Left lung (tissue), 10 donors: ENCODE measurements around the gene FBXL20. TPM values are rescaled to one million over a fixed set of nuclear protein-coding genes. Genes with fewer than 3 reads are reported as not detected.

ENCODE experiments used
- ATAC-seq: fragments of 200-7000 bp; cut with Tn5 transposase; one replicate; pipeline ENCODE4 v1.9.1; 2020; ENCODE audit warnings: moderate library complexity
- DNase-seq, 4 donors: peaks; one replicate each; pipeline ENCODE4 v3.0.0-alpha.2; 2013 to 2020
- H3K27ac ChIP-seq, 2 donors: fragments of 200-600 bp; sonication (generic) in 1 of 2; one replicate each; pipeline versions ENCODE4 v1.5.0 to v1.8.0; 2020 to 2021
- H3K27me3 ChIP-seq, 2 donors: fragments of 200-600 bp; sonication (generic) in 1 of 2; one replicate each; pipeline versions ENCODE4 v1.5.0 to v1.8.0; 2020 to 2021
- H3K36me3 ChIP-seq, 2 donors: fragments of 200-600 bp; sonication (generic) in 1 of 2; one replicate each; pipeline versions ENCODE4 v1.5.0 to v1.8.0; 2020 to 2021
- H3K4me1 ChIP-seq, 2 donors: fragments of 200-600 bp; one replicate each; pipeline ENCODE4 v1.8.0; 2021
- H3K4me3 ChIP-seq, 2 donors: fragments of 200-600 bp; sonication (generic) in 1 of 2; one replicate each; pipeline versions ENCODE4 v1.5.0 to v1.8.0; 2020 to 2021; ENCODE audit warnings: mild to moderate bottlenecking in 1 of 2
- H3K9me3 ChIP-seq, 2 donors: fragments of 200-600 bp; sonication (generic) in 1 of 2; one replicate each; pipeline versions ENCODE4 v1.5.0 to v1.8.0; 2020 to 2021
- CTCF ChIP-seq, 2 donors: fragments of 200-600 bp; sonication (generic) in 1 of 2; IDR thresholded peaks; one replicate each; pipeline versions ENCODE4 v1.5.0 to v1.8.0; 2021; ENCODE audit warnings: antibody characterized with exemption in 2 of 2
- intact Hi-C, 2 donors: fragments of 100-400 bp; cut with DNase I; formaldehyde crosslinking; loops; one replicate each; pipeline versions ENCODE4 v1.11.2 to v1.14.2; 2022
- polyA plus RNA-seq, 6 donors: library from polyadenylated mRNA; unstranded; fragments of 120-200 nt; gene quantifications; one replicate each; pipeline ENCODE4 v1.2.1, GENCODE V29; 2013; ENCODE audit not compliant: insufficient read length in 6 of 6
- total RNA-seq, 2 donors: library from RNA; stranded (reverse); fragmentation: NEBNext Ultra II Directional; extraction: Animal tissue kit (Norgen Biotek cat#: 25700); gene quantifications; one replicate each; pipeline ENCODE4 v1.2.1, GENCODE V29; 2021
- donor health status: DM: no; HTN: yes; CAD: no.
- donor health status: DM: no; HTN: no; CAD: no.

Gene FBXL20
- total and polyA plus RNA-seq, 8 donors: 14.1 to 27.3 (median 18.7) TPM

GRCh38 chr17:39357986-39358385 is 43.4 kb downstream of the FBXL20 start:
- Histone ChIP-seq H3K36me3 (no peaks in the 10 kb centered on the region), H3K27me3 (no peaks in the 10 kb centered on the region), H3K9me3 (no peaks in the 10 kb centered on the region), H3K27ac (no peak overlapping the region), H3K4me1 (peaks cover 0 to 24% of the 10 kb centered on the region in 2 donors), H3K4me3 (no peak overlapping the region)
- ATAC-seq (no peak), DNase-seq (no peak)
- no peak for TF ChIP-seq CTCF (IDR thresholded peaks at IDR 0.05)
- intact Hi-C loops: no loop called here

DNA sequence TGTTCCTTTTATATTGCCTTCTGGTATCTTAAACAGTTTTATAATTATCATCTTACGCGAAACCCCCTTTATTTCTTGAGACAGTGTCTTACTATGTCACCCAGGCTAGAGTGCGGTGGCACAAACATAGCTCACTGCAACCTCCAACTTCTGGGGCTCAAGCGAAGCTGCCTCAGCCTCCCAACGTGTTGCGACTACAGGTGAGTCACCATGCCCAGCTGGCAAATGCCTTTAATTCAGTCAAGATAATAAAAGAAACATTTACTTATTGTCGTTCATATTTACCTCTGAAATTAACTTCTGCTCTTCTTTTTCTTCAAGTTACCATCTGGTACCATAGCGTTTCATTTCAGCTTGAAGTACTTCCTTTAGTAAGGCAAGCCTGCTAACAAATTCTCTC is 43.9 kb downstream of the FBXL20 start:
- no peak for TF ChIP-seq CTCF (IDR thresholded peaks at IDR 0.05)
- peaks cover 0 to 22% of the 10 kb centered on the region in 2 donors for H3K4me1 ChIP-seq
- DNase-seq (no peak), ATAC-seq (no peak)
- H3K9me3 ChIP-seq: no peaks in the 10 kb centered on the region
- intact Hi-C loops: no loop called here
- no peaks in the 10 kb centered on the region for H3K36me3 ChIP-seq
- no peaks in the 10 kb centered on the region for H3K27me3 ChIP-seq
- no peak overlapping the region for H3K27ac ChIP-seq
- no peak overlapping the region for H3K4me3 ChIP-seq

DNA sequence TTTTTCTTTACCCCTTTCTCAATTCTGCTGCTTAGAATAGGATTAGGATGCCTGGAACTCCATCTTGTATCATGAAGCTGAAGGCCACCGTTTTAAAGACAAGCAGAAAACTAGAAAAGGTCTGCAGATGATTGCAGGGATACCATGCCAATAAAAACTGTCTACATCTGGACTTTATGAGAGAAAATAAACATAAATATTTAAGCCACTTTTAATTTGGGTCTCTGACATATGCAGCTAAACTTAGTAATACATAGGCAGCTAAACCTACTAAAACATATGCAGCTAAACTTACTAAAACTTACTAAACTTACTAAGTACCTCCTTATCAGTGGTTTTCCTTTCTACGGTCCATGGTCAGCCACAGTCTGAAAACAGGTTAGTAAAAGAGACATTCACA is 48.4 kb downstream of the FBXL20 start:
- intact Hi-C loops: no loop called here
- H3K27ac ChIP-seq: no peak overlapping the region
- H3K4me3 ChIP-seq: no peak overlapping the region
- ATAC-seq (no peak), DNase-seq (no peak)
- TF ChIP-seq CTCF (IDR thresholded peaks at IDR 0.05): no peak
- H3K27me3 ChIP-seq: no peaks in the 10 kb centered on the region
- H3K4me1 ChIP-seq: peaks cover 3 to 13% of the 10 kb centered on the region in 2 donors
- no peaks in the 10 kb centered on the region for H3K36me3 ChIP-seq
- no peaks in the 10 kb centered on the region for H3K9me3 ChIP-seq

DNA sequence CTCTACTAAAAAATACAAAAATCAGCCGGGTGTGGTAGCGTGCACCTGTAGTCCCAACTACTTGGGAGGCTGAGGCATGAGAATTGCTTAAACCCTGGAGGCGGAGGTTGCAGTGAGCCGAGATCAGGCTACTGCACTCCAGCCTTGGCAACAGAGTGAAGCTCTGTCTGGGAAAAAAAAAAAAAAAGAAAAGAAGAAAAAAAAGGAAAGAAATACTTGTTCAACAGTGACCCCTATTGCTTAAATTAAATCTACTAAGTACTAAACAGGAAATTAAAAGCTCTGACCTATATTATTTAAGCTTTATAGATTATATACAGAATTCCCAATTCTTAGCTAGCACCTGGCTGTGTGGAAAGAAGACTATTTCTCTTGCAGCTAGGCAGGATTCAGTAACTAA is 48.9 kb downstream of the FBXL20 start:
- Histone ChIP-seq H3K4me1 (peaks cover 3 to 13% of the 10 kb centered on the region in 2 donors), H3K4me3 (no peak overlapping the region), H3K36me3 (no peaks in the 10 kb centered on the region), H3K9me3 (no peaks in the 10 kb centered on the region), H3K27me3 (no peaks in the 10 kb centered on the region), H3K27ac (no peak overlapping the region)
- intact Hi-C loops: no loop called here
- DNase-seq: no peak
- no peak for TF ChIP-seq CTCF (IDR thresholded peaks at IDR 0.05)
- ATAC-seq: peak; percentile 47

DNA sequence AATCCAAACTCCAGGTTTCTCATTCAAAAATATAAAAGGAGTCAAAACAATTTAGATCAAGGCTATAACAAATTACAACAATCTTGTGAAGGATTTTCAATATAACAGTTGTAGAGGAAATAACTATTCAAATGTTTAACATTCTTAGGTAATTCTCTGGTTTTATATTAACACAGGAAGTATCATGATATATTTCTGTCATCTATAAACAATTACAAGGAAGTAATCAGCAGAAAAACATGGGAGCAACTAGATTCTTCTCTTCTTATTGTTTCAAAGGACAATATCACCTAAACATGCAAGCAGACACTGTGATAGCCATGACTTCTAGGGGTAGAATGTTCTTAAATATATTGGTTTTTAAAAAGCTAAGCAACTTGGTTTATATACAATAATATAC is 49.9 kb downstream of the FBXL20 start:
- peaks cover 3 to 13% of the 10 kb centered on the region in 2 donors for H3K4me1 ChIP-seq
- no peak overlapping the region for H3K4me3 ChIP-seq
- H3K27ac ChIP-seq: no peak overlapping the region
- intact Hi-C loops: no loop called here
- TF ChIP-seq CTCF (IDR thresholded peaks at IDR 0.05): no peak
- DNase-seq (no peak), ATAC-seq (no peak)
- no peaks in the 10 kb centered on the region for H3K27me3 ChIP-seq
- no peaks in the 10 kb centered on the region for H3K9me3 ChIP-seq
- no peaks in the 10 kb centered on the region for H3K36me3 ChIP-seq
